HG02852 (cell line): Measurements from ENCODE around the gene SLC8A1.
A peak's percentile ranks its signal among the peaks of the same experiment; 100 is the strongest.

ENCODE experiments used
- ATAC-seq: cut with Tn5 transposase; IDR thresholded peaks from one replicate; pipeline ENCODE4 v1.9.1; 2021; ENCODE audit warnings: mild to moderate bottlenecking, moderate library complexity; ENCODE audit not compliant: unreplicated experiment

The SLC8A1 gene

DNA sequence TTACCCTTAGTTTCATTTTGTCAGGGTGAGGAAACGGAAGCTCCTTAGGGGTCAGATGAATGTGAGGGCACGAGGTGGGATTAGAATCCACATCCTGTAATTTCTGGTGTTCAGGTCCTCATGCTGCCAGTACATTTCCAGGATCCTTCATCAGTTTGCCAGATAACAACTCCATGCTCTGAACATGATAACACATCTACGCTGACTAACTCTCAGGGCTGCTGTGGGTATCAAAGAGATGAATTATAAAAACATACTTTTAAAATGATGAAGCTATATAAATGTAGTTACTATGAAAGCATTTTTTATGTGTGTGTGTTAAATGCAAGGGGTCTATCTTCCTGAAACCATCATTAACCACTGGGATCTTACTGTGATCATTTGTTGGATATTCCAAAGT lies 325.9 kb downstream of the SLC8A1 start:
- no peak for ATAC-seq

GRCh38 chr2:40123746-40124145 lies 328.1 kb downstream of the SLC8A1 start:
- ATAC-seq = no peak

DNA sequence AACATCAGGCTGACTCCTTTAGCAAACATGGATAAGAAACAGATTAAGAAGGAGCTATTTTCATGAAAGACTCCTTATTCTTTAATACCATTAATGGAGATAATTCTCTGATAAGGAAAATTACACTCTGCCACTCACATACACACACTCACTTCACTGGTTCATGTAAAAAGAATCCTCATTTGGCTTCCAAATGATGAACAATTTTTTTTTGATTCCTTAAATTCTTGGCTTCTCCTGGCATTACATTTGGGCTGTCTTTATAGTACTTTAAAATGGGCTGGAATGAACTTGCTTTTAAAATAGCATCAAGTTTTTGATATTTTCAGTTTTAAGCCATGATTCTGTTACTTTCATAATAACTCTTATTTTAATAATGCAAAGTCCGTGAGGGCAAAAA lies 328.6 kb downstream of the SLC8A1 start:
- no peak for ATAC-seq

GRCh38 chr2:40120957-40121356 lies 330.9 kb downstream of the SLC8A1 start:
- no peak for ATAC-seq

GRCh38 chr2:40120026-40120425 lies 331.9 kb downstream of the SLC8A1 start:
- no peak for ATAC-seq

GRCh38 chr2:40118622-40119021 lies 333.3 kb downstream of the SLC8A1 start:
- ATAC-seq = no peak

- ATAC-seq = no peak
These were observed 336.0 kb downstream of the SLC8A1 start for GRCh38 chr2:40115894-40116293.

DNA sequence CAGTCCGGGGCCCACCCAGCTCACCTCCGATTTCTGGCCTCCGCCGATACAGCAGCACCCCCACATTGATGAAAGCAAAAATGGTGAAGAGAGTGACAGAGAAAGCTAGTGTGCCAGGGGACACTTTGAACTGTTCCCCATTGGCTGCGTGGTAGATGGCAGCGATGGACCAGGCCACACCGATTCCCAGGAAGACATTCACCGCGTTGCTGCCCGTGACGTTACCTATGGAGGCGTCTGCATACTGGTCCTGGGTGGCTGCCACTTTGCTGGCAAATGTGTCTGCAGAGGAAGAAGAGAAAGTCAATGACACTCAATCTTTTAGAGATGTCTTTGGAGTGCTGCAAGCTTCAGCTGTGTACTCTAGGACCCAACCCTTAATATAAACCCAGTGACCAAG lies 336.5 kb downstream of the SLC8A1 start:
- no peak for ATAC-seq

DNA sequence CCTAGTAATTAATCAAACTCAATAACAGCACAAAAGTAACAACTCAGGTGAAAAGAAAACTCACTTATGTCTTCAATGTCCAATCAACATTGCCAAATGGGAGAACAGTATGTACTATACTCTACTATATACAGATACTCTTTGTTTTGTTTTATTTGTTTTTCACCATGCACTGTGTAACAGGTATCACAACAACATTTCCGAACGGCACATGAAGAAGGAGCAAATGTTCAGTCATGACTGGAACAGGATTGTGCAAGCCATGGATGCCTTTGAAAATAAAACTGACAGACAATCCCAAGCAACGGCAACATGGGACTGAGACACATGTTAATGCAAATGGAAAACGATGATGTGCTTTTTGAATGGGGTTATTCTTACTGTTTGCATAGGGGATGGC lies 337.9 kb downstream of the SLC8A1 start:
- no peak for ATAC-seq

- ATAC-seq = no peak
These were observed 338.5 kb downstream of the SLC8A1 start for GRCh38 chr2:40113272-40113968.

- no peak for ATAC-seq
These were observed 342.5 kb downstream of the SLC8A1 start for GRCh38 chr2:40109381-40109780.

- ATAC-seq = no peak
These were observed 343.0 kb downstream of the SLC8A1 start for GRCh38 chr2:40108851-40109250.

- ATAC-seq = no peak
These were observed 345.8 kb downstream of the SLC8A1 start for GRCh38 chr2:40106061-40106460.

- no peak for ATAC-seq
These were observed 346.3 kb downstream of the SLC8A1 start for GRCh38 chr2:40105593-40105992.

- no peak for ATAC-seq
These were observed 348.3 kb downstream of the SLC8A1 start for GRCh38 chr2:40103590-40103989.

DNA sequence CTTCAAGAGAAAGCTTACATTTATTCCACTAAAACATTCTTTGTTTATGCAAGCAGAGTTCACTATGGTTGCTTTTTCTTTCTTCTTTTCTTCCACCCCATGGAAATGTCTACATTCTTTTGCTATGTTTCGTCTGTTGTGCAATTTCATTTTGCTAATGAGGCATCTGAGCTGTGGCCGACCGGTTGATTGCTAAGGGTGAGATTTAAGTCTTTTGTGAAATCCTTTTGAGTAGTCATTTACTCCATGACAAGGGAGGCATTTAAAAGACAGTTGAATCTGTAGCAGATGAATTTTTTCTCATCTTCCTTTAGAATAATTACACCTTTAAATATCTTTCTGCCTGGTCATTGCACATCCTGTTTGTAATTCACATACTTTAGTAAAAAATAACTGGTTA lies 348.7 kb downstream of the SLC8A1 start:
- ATAC-seq = no peak

DNA sequence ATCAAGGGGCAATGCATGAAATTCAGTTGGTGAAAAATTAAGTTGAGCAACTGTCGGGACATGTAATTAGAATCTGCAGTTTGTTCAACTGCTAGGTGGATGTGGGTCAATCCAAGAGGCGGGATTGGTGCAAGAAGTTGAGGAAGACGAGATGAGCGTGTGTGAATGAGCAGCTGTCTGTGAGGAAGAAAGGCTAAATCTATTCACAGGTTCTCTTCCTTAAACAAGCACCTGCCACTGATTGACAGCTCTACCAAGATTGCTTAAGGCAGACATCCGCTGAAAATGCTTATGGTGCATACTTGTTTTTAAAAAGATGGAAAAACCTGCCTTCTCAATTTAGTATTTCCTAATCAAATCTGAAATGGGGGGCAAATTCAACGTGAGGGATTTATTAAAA lies 349.4 kb downstream of the SLC8A1 start:
- no peak for ATAC-seq

DNA sequence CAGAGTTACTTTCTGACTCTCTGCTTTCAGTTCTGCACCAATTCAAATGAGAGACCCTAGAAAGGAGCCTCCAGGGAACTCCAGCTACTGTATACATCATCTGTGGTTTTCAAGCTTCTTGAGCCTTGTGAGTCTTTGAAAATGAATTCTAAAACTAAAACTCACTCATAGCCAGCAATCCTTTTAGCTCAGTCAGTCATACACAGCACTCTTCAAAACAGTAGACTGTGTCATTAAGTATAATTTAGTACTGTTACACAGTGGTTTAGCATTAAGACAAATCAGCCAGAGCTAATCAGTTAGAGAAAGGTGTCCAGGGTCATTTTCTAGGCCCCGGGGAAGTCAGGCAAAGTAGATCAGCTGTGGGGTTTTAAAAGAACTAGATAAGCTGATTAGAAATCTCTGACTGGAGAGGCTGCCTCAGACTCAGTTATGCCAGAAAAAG lies 350.7 kb downstream of the SLC8A1 start:
- ATAC-seq = peak; percentile 81

GRCh38 chr2:40100676-40101075 lies 351.2 kb downstream of the SLC8A1 start:
- no peak for ATAC-seq

- no peak for ATAC-seq
These were observed 353.0 kb downstream of the SLC8A1 start for GRCh38 chr2:40098786-40099470.

- no peak for ATAC-seq
These were observed 354.1 kb downstream of the SLC8A1 start for GRCh38 chr2:40097691-40098385.

DNA sequence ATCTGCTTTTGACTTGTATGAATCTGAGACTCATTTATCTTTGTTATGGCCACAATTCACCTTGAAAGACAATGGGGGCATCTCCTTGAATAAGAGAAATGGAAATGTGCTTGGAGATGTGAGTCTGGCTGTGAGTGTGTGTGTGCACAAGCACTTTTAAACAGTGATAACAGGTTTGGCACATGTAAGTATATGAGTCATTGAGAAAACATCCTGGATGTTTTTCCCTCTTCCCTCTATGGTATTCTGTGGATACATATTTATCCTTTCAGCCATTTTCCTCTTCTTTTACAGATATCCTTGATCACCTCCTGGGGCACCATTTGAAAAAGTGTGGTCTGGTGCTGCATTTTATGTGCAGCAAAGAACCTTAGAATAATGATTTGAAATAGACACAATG lies 355.5 kb downstream of the SLC8A1 start:
- ATAC-seq = no peak
